GM19328 (cell line): Measurements from ENCODE around the gene BTBD10.

ENCODE experiments used
- ATAC-seq: cut with Tn5 transposase; IDR thresholded peaks from one replicate; pipeline ENCODE4 v1.9.1; 2021; ENCODE audit warnings: mild to moderate bottlenecking, moderate library complexity; ENCODE audit not compliant: unreplicated experiment

BTBD10 gene

DNA sequence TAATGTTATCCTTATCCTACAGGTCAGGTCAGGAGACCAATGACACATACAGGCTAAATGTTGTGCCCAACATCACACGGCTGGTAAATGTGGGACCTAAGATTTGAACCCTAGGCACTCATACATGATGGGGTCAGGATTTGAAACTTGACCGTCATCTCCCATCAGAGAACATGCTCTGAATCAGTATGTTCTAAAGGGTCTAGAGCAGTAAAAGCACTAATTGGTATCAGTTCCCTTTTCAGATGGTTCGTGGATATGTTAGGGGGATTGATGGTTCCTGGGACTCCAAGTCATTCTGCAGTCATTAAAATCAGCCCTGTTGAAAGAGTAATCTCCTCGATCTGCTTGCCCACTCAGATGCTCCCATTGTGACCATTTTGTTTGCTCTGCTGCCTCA, 120.0 kb downstream of the BTBD10 start:
- no peak for ATAC-seq

DNA sequence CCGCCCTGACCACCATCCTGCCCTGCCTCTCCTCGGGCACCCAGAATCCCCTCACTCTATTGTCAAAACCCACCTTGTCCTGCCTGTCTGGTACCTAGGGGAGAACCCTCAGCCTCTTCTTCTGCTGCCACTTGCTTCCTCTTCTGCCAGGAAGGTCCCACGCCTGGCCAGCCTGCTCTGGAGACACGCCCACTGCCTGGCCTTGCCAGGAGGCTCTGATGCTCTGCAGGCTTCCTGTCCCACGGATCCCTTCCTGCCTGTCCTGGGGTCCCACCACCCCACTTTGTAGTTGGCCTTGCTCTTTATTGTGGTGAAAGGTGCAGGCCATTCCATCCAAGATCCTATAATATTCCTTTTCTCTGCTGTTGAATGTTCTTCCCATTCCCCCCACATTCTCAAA, 122.0 kb downstream of the BTBD10 start:
- ATAC-seq, result no peak

- ATAC-seq, result no peak
Observed at GRCh38 chr11:13339195-13340153, 123.5 kb downstream of the BTBD10 start.

DNA sequence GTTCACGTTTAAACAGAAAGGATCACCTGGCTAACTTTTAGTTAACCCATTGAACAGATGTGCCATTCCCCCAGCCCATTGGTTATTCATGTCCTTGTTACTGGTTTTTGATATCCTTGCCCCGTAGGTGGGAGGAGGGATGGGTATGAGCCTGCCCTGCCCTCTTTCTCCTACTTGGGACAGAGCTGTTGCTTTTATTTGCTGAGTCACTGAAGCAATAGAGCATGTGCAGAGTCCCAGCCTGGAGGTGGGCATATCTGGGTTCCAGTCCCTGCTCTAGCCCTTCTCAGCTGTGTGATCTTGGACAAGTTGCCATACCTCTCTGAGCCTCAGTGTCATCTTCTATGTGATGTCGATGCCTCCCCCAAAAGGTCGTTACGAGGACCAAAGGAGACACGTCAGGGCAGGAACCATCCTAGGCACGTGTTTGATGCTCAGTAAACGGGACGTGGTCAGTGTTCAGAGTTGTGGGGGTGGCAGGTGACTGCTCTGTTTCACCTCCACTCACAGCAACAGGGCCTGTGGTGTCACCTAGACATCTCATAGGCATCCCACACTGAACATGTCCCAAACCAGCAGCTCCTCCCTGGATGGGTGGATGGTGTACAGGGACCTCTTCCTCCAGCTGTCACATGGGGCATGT, 124.5 kb downstream of the BTBD10 start:
- no peak for ATAC-seq

DNA sequence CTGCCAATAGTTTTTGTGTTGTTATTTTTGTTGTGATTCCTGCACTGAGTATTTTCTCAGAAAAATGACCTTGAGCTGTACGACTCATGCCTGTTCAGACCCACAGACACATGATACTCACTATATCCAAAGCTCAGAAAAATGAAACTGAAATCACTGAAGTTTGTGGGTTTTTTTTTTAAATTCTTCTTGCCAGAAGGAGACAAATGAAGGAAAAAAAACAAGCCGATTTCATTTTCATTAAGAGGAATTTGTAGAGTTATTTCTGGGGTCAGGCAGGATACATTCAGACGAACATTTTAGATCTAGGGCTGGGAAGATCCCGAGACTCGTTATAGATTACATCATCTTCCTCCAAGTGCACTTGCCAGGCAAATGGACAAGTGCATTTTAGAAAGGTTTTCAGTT, 125.0 kb downstream of the BTBD10 start:
- ATAC-seq, result no peak
